DMS53 (cell line): ENCODE results near the gene ANO6.
"Not testable (repeated sequence)": the region's sequence is repeated elsewhere in the genome, so short reads cannot be mapped to it uniquely, and the experiment has no call there.

Source experiments
- DNase-seq: peaks from one replicate; lab custom pipeline; 2025; lab: John Stamatoyannopoulos, UW

Gene ANO6

GRCh38 chr12:45348311-45348710 is 132.4 kb downstream of the ANO6 start:
- no peak for DNase-seq

- DNase-seq = no peak
Observed at GRCh38 chr12:45348986-45349385, 133.1 kb downstream of the ANO6 start.

- peak; percentile 74 for DNase-seq
Observed at GRCh38 chr12:45349916-45350315, 134.0 kb downstream of the ANO6 start.

GRCh38 chr12:45350861-45351260 is 135.0 kb downstream of the ANO6 start:
- no peak for DNase-seq

- DNase-seq = no peak
Observed at GRCh38 chr12:45351921-45352670, 136.2 kb downstream of the ANO6 start.

- no peak for DNase-seq
Observed at GRCh38 chr12:45353944-45354343, 138.0 kb downstream of the ANO6 start.

- DNase-seq = peak; percentile 55
Observed at GRCh38 chr12:45354399-45354798, 138.5 kb downstream of the ANO6 start.

GRCh38 chr12:45355730-45356129 is 139.8 kb downstream of the ANO6 start:
- DNase-seq = no peak

- no peak for DNase-seq
Observed at GRCh38 chr12:45356822-45357538, 141.1 kb downstream of the ANO6 start.

- no peak for DNase-seq
Observed at GRCh38 chr12:45357539-45358417, 141.9 kb downstream of the ANO6 start.

- no peak for DNase-seq
Observed at GRCh38 chr12:45362291-45362690, 146.4 kb downstream of the ANO6 start.

- DNase-seq = peak; percentile 22
Observed at GRCh38 chr12:45363903-45364302, 148.0 kb downstream of the ANO6 start.

- DNase-seq = no peak
Observed at GRCh38 chr12:45368841-45369489, 153.1 kb downstream of the ANO6 start.

GRCh38 chr12:45377815-45378214 is 161.9 kb downstream of the ANO6 start:
- DNase-seq = no peak

GRCh38 chr12:45379261-45379660 is 163.4 kb downstream of the ANO6 start:
- peak; percentile 48 for DNase-seq

GRCh38 chr12:45381351-45381750 is 165.5 kb downstream of the ANO6 start:
- no peak for DNase-seq

GRCh38 chr12:45388545-45388944 is 172.7 kb downstream of the ANO6 start:
- DNase-seq = peak; percentile 68

GRCh38 chr12:45389426-45389825 is 173.5 kb downstream of the ANO6 start:
- DNase-seq = no peak

GRCh38 chr12:45397499-45397898 is 181.6 kb downstream of the ANO6 start:
- not testable (repeated sequence) for DNase-seq

- DNase-seq = no peak
Observed at GRCh38 chr12:45398552-45398951, 182.7 kb downstream of the ANO6 start.

GRCh38 chr12:45400991-45401390 is 185.1 kb downstream of the ANO6 start:
- DNase-seq = peak; percentile 35

GRCh38 chr12:45402288-45402687 is 186.4 kb downstream of the ANO6 start:
- no peak for DNase-seq
